HFF-Myc (cell line): ENCODE results near the gene ACOT2.

Experiments used
- DNase-seq: peaks from one replicate; pipeline ENCODE4 v3.0.0-alpha.2; 2011; ENCODE audit warnings: low read depth; ENCODE audit errors: extremely low read depth
- H3K4me3 ChIP-seq: replicated peaks from 2 replicates; pipeline ENCODE4 v1.5.1; 2011; ENCODE audit warnings: low read depth, mild to moderate bottlenecking, control low read depth, low read length
- CTCF ChIP-seq: IDR thresholded peaks from 2 replicates; pipeline ENCODE4 v1.5.1; 2012; ENCODE audit warnings: mild to moderate bottlenecking, low read depth, low read length, control low read depth; ENCODE audit errors: missing control alignments

The ACOT2 gene

GRCh38 chr14:73613419-73613963 is 44.5 kb downstream of the ACOT2 start:
- DNase-seq: no peak
- H3K4me3 ChIP-seq: peak overlapping the region; percentile 49

GRCh38 chr14:73616831-73617230 is 47.8 kb downstream of the ACOT2 start:
- no peak for TF ChIP-seq CTCF
- no peak overlapping the region for H3K4me3 ChIP-seq
- DNase-seq: no peak

More at GRCh38 chr14:73613419-73613963, 44.5 kb downstream of the ACOT2 start:
- TF ChIP-seq CTCF: no peak

GRCh38 chr14:73619524-73619923 is 50.5 kb downstream of the ACOT2 start:
- no peak for TF ChIP-seq CTCF
- DNase-seq: no peak
- H3K4me3 ChIP-seq: no peak overlapping the region

- DNase-seq: no peak
- no peak overlapping the region for H3K4me3 ChIP-seq
- no peak for TF ChIP-seq CTCF
Observed at GRCh38 chr14:73620268-73620667, 51.3 kb downstream of the ACOT2 start.

GRCh38 chr14:73623504-73624054 is 54.6 kb downstream of the ACOT2 start:
- no peak overlapping the region for H3K4me3 ChIP-seq
- no peak for DNase-seq
- no peak for TF ChIP-seq CTCF
